ENCODE data around the gene FAM229A. TPM values are rescaled to one million over a fixed set of nuclear protein-coding genes. Genes with fewer than 3 reads are reported as not detected.

The FAM229A gene
- total RNA-seq, 1 experiment from 2014 or later = 5.6 TPM

- Histone ChIP-seq H3K9ac (ENCODE audit: extremely low read depth, insufficient read length, low read length) (no peak overlapping the region), H4K8ac (replicated peaks; ENCODE audit: insufficient read length, low read depth, low read length) (no peak overlapping the region), H3K79me2 (ENCODE audit: insufficient read depth, low read length) (no peaks in the 10 kb centered on the region), H3K56ac (ENCODE audit: insufficient read length, low read depth, low read length) (no peak overlapping the region), H3K27ac (ENCODE audit: insufficient read length, low read depth, low read length) (no peak overlapping the region), H4K5ac (ENCODE audit: insufficient read length, low read depth, low read length) (no peak overlapping the region), H2AK5ac (ENCODE audit: insufficient read length, low read length) (no peak overlapping the region), H3K4me2 (ENCODE audit: insufficient read depth, insufficient read length, low read length) (no peak overlapping the region), H2BK5ac (ENCODE audit: insufficient read length, low read length) (no peak overlapping the region), H3K9me3 (ENCODE audit: control insufficient read depth, low read depth, low read length) (no peaks in the 10 kb centered on the region), H3K23me2 (ENCODE audit: insufficient read length, low read depth, low read length, poor library complexity, severe bottlenecking) (peaks cover 12% of the 10 kb centered on the region), H3K23ac (ENCODE audit: insufficient read length, low read depth, low read length) (no peak overlapping the region), H2BK120ac (ENCODE audit: low read depth, low read length, poor library complexity, severe bottlenecking) (no peak overlapping the region), H2BK12ac (ENCODE audit: insufficient read length, low read depth, low read length) (no peak overlapping the region), H3K79me1 (ENCODE audit: insufficient read depth, low read depth, low read length, poor library complexity, severe bottlenecking) (no peaks in the 10 kb centered on the region), H3T11ph (ENCODE audit: low read length) (no peak overlapping the region), H4K20me1 (ENCODE audit: control insufficient read depth, insufficient read depth, insufficient read length) (no peaks in the 10 kb centered on the region), H3K14ac (ENCODE audit: insufficient read depth, low read length) (no peak overlapping the region), H2BK20ac (ENCODE audit: low read depth, low read length, poor library complexity, severe bottlenecking) (no peak overlapping the region), H3K27me3 (ENCODE audit: insufficient read depth, low read length) (no peaks in the 10 kb centered on the region; the same call in 1 of the 2 replicates), H4K91ac (ENCODE audit: insufficient read length, low read depth, low read length) (no peak overlapping the region), H2AFZ (ENCODE audit: low read length) (no peak overlapping the region), H3K4me1 (ENCODE audit: insufficient read depth, low read length) (no peaks in the 10 kb centered on the region), H3K4ac (ENCODE audit: low read depth, low read length) (no peak overlapping the region), H2BK15ac (ENCODE audit: low read depth, low read length) (no peak overlapping the region), H3K18ac (ENCODE audit: insufficient read length, low read depth, low read length) (no peak overlapping the region)
- Mint-ChIP-seq H3K27ac (no peak overlapping the region), H3K4me1 (peaks cover 8 to 12% of the 10 kb centered on the region in 2 experiments), H3K9me3 (no peaks in the 10 kb centered on the region), H3K4me3 (no peak overlapping the region; a peak in 1 of 5 replicates), H3K36me3 (ENCODE audit: insufficient read depth in 1 of 3, low read depth in 3 of 3) (peaks cover 14 to 65% (median 53%) of the 10 kb centered on the region in 3 experiments), H3K27me3 (ENCODE audit: low read depth) (peaks cover 22% of the 10 kb centered on the region)
- DNase-seq = no peak
- WGBS (ENCODE audit: extremely low coverage, insufficient read length, low lambda C conversion rate) = no CpG with 5 or more reads among the region's 12 CpGs
- no peak for TF ChIP-seq CTCF (conservative IDR thresholded peaks at IDR 0.05)
Measured at GRCh38 chr1:32363713-32364112, 1.4 kb upstream of the FAM229A start.
